HepG2 (cell line): ENCODE measurements around the gene CIAO2A. TPM values are rescaled to one million over a fixed set of nuclear protein-coding genes. Genes with fewer than 3 reads are reported as not detected.

Experiments
- KDM5A ChIP-seq: fragments of 200-600 bp; sonication (generic); IDR thresholded peaks from 2 replicates; pipeline ENCODE4 v1.7.0; 2018; ENCODE audit warnings: antibody characterized with exemption, mild to moderate bottlenecking, low read length, borderline replicate concordance
- MTF2 ChIP-seq: sonication (generic); formaldehyde crosslinking; IDR thresholded peaks from 2 replicates; pipeline ENCODE4 v1.5.0; 2020; ENCODE audit warnings: missing genetic modification reagents, borderline replicate concordance
- NCOR1 ChIP-seq: fragments of 200-600 bp; sonication (generic); IDR thresholded peaks from 2 replicates; pipeline ENCODE4 v1.7.0; 2017; ENCODE audit warnings: antibody characterized with exemption, low read length, borderline replicate concordance
- NR3C1 ChIP-seq: sonication (generic); formaldehyde crosslinking; IDR thresholded peaks from 2 replicates; pipeline ENCODE4 v1.4.0; 2020; ENCODE audit warnings: missing genetic modification reagents
- RAD21 ChIP-seq: fragments of 450-650 bp; formaldehyde crosslinking; IDR thresholded peaks from 2 replicates; pipeline ENCODE4 v1.5.0; 2020; ENCODE audit warnings: mild to moderate bottlenecking
- SMC3 ChIP-seq: IDR thresholded peaks from 2 replicates; pipeline ENCODE4 v1.6.1; 2011; ENCODE audit warnings: low read length, improper control_type of control experiment
- SNAPC2 ChIP-seq: sonication (generic); formaldehyde crosslinking; IDR thresholded peaks from 2 replicates; pipeline ENCODE4 v1.8.1; 2022; ENCODE audit warnings: mild to moderate bottlenecking, missing genetic modification reagents
- SRF ChIP-seq: IDR thresholded peaks from 2 replicates; pipeline ENCODE4 v1.6.1; 2011; ENCODE audit warnings: mild to moderate bottlenecking, low read depth, low read length, moderate library complexity
- STAG1 ChIP-seq: sonication (generic); formaldehyde crosslinking; IDR thresholded peaks from 2 replicates; pipeline ENCODE4 v1.4.0; 2020; ENCODE audit warnings: missing genetic modification reagents
- STAT6 ChIP-seq: sonication (generic); formaldehyde crosslinking; IDR thresholded peaks from 2 replicates; pipeline ENCODE4 v1.4.0; 2020; ENCODE audit warnings: missing genetic modification reagents, mild to moderate bottlenecking, borderline replicate concordance
- TGIF2 ChIP-seq: IDR thresholded peaks from 2 replicates; pipeline ENCODE4 v1.6.1; 2016; ENCODE audit warnings: control low read depth, missing compliant biosample characterization
- XRCC5 ChIP-seq: fragments of 200-400 bp; formaldehyde crosslinking; optimal IDR thresholded peaks from 2 replicates; pipeline ENCODE3; 2017; ENCODE audit warnings: mild to moderate bottlenecking, low read length
- ZFAT ChIP-seq: sonication (generic); formaldehyde crosslinking; conservative IDR thresholded peaks from 2 replicates; pipeline ENCODE4 v1.8.1; 2023; ENCODE audit warnings: missing genetic modification reagents, inconsistent platforms
- ZMYM3 ChIP-seq: sonication (generic); formaldehyde crosslinking; IDR thresholded peaks from 2 replicates; pipeline ENCODE4 v1.5.1; 2020; ENCODE audit warnings: mild to moderate bottlenecking, missing genetic modification reagents
- ZNF263 ChIP-seq: sonication (generic); formaldehyde crosslinking; IDR thresholded peaks from 2 replicates; pipeline ENCODE4 v1.4.0; 2020; ENCODE audit warnings: missing genetic modification reagents
- ZNF274 ChIP-seq: sonication (generic); formaldehyde crosslinking; IDR thresholded peaks from 2 replicates; pipeline ENCODE4 v1.5.1; 2020; ENCODE audit warnings: mild to moderate bottlenecking, missing genetic modification reagents
- ZNF337 ChIP-seq: sonication (generic); formaldehyde crosslinking; IDR thresholded peaks from 2 replicates; pipeline ENCODE4 v1.5.1; 2020; ENCODE audit warnings: missing genetic modification reagents, low read depth, mild to moderate bottlenecking, borderline replicate concordance
- ZNF33B ChIP-seq: sonication (generic); formaldehyde crosslinking; IDR thresholded peaks from 2 replicates; pipeline ENCODE4 v1.5.1; 2020; ENCODE audit warnings: mild to moderate bottlenecking, missing genetic modification reagents
- ZNF574 ChIP-seq: sonication (generic); formaldehyde crosslinking; IDR thresholded peaks from 2 replicates; pipeline ENCODE4 v1.4.0; 2020; ENCODE audit warnings: missing genetic modification reagents
- ZNF891 ChIP-seq: sonication (generic); formaldehyde crosslinking; IDR thresholded peaks from 2 replicates; pipeline ENCODE4 v1.5.0; 2020; ENCODE audit warnings: mild to moderate bottlenecking, missing genetic modification reagents
- polyA plus RNA-seq, 8 experiments: library from polyadenylated mRNA; depleted of rRNA in 3 of 8; stranded (reverse) in 7 of 8; unstranded in 1 of 8; fragments of >200 nt; fragmentation: Illumina TruSeq in 4 of 8; extraction: Trizol in 4 of 8; gene quantifications; 2 replicates each; pipeline versions ENCODE4 v1.2.1 to v1.2.3, GENCODE V29; 2011 to 2016; ENCODE audit warnings: low read depth in 4 of 8, missing spikeins in 1 of 8, mixed read lengths in 1 of 8; ENCODE audit not compliant: insufficient read depth in 1 of 8
- total RNA-seq, 5 experiments: library from RNA; depleted of rRNA; stranded (reverse); fragments of >200 nt; fragmentation: Illumina TruSeq; extraction: Trizol; gene quantifications; 2 replicates each; pipeline ENCODE4 v1.2.3, GENCODE V29; 2016; ENCODE audit warnings: low read depth in 1 of 5
- TF ChIP-seq, protein P1 (sequence below): sonication (generic); formaldehyde crosslinking; IDR thresholded peaks from 2 replicates; pipeline ENCODE4 v1.4.0; 2020; ENCODE audit warnings: missing genetic modification reagents
- TF ChIP-seq, protein P2 (sequence below): IDR thresholded peaks from 2 replicates; pipeline ENCODE4 v1.6.1; 2012; ENCODE audit warnings: inconsistent platforms
- TF ChIP-seq, protein P3 (sequence below): sonication (generic); formaldehyde crosslinking; IDR thresholded peaks from 2 replicates; pipeline ENCODE4 v1.4.0; 2020; ENCODE audit warnings: mild to moderate bottlenecking, missing genetic modification reagents

The CIAO2A gene
- total and polyA plus RNA-seq, 2 of the 13 experiments (the other 11 are each of a cell fraction or from before 2014, with no cell fraction given), result 83.0 to 100 TPM

GRCh38 chr15:64092075-64092820 lies 1.4 kb downstream of the CIAO2A start (continued):
- TF ChIP-seq, protein P1, sequence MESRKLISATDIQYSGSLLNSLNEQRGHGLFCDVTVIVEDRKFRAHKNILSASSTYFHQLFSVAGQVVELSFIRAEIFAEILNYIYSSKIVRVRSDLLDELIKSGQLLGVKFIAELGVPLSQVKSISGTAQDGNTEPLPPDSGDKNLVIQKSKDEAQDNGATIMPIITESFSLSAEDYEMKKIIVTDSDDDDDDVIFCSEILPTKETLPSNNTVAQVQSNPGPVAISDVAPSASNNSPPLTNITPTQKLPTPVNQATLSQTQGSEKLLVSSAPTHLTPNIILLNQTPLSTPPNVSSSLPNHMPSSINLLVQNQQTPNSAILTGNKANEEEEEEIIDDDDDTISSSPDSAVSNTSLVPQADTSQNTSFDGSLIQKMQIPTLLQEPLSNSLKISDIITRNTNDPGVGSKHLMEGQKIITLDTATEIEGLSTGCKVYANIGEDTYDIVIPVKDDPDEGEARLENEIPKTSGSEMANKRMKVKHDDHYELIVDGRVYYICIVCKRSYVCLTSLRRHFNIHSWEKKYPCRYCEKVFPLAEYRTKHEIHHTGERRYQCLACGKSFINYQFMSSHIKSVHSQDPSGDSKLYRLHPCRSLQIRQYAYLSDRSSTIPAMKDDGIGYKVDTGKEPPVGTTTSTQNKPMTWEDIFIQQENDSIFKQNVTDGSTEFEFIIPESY (CRISPR knock-in tag), result no peak
- no peak for TF ChIP-seq RAD21 (CRISPR knock-in tag)
- TF ChIP-seq ZNF337, result peak; percentile 74; the same call in 1 of the 2 replicates
- TF ChIP-seq, protein P2, sequence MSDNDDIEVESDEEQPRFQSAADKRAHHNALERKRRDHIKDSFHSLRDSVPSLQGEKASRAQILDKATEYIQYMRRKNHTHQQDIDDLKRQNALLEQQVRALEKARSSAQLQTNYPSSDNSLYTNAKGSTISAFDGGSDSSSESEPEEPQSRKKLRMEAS, result no peak
- peak; percentile 62 for TF ChIP-seq STAG1
- peak; percentile 34; the same call in 1 of the 2 replicates for TF ChIP-seq SMC3
- TF ChIP-seq NCOR1, result 0 out of 2 replicates have a peak, but pooled peaks have one; percentile 5
- TF ChIP-seq ZMYM3 (CRISPR knock-in tag), result no peak
- no peak for TF ChIP-seq ZNF274 (CRISPR knock-in tag)
- no peak for TF ChIP-seq MTF2 (CRISPR knock-in tag)
- TF ChIP-seq ZNF574 (CRISPR knock-in tag), result no peak
- TF ChIP-seq, protein P3, sequence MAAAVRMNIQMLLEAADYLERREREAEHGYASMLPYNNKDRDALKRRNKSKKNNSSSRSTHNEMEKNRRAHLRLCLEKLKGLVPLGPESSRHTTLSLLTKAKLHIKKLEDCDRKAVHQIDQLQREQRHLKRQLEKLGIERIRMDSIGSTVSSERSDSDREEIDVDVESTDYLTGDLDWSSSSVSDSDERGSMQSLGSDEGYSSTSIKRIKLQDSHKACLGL (CRISPR knock-in tag), result no peak
- TF ChIP-seq ZNF33B, result no peak
- no peak for TF ChIP-seq SRF
- no peak for TF ChIP-seq ZNF263 (CRISPR knock-in tag)
- TF ChIP-seq SNAPC2 (CRISPR knock-in tag), result no peak
- no peak for TF ChIP-seq XRCC5
- TF ChIP-seq NR3C1, result no peak
- TF ChIP-seq STAT6, result no peak
- no peak for TF ChIP-seq ZNF891 (CRISPR knock-in tag)
- no peak; the same call in 1 of the 2 replicates for TF ChIP-seq KDM5A
- no peak for TF ChIP-seq TGIF2 (CRISPR knock-in tag)
- TF ChIP-seq ZFAT (CRISPR knock-in tag), result no peak
